HG03575 (cell line): ENCODE measurements around the gene UTS2R.

Experiments
- ATAC-seq: cut with Tn5 transposase; IDR thresholded peaks from one replicate; pipeline ENCODE4 v1.9.1; 2021; ENCODE audit not compliant: unreplicated experiment, insufficient number of reproducible peaks, low FRiP score; ENCODE audit errors: extremely low read depth

The UTS2R gene

GRCh38 chr17:82384051-82384729 lies 12.6 kb downstream of the UTS2R start:
- ATAC-seq, result no peak

GRCh38 chr17:82384730-82385481 lies 13.3 kb downstream of the UTS2R start:
- ATAC-seq, result no peak

GRCh38 chr17:82385559-82386254 lies 14.1 kb downstream of the UTS2R start:
- no peak for ATAC-seq

GRCh38 chr17:82386255-82386831 lies 14.8 kb downstream of the UTS2R start:
- no peak for ATAC-seq

GRCh38 chr17:82386881-82387704 lies 15.5 kb downstream of the UTS2R start:
- ATAC-seq, result no peak

- ATAC-seq, result no peak
These were observed 16.1 kb downstream of the UTS2R start for GRCh38 chr17:82387705-82388106.

GRCh38 chr17:82388223-82388921 lies 16.8 kb downstream of the UTS2R start:
- no peak for ATAC-seq

GRCh38 chr17:82388922-82389283 lies 17.3 kb downstream of the UTS2R start:
- no peak for ATAC-seq

GRCh38 chr17:82389379-82389778 lies 17.8 kb downstream of the UTS2R start:
- ATAC-seq, result no peak

- ATAC-seq, result no peak
These were observed 18.7 kb downstream of the UTS2R start for GRCh38 chr17:82390015-82390859.

- no peak for ATAC-seq
These were observed 19.4 kb downstream of the UTS2R start for GRCh38 chr17:82390860-82391435.

GRCh38 chr17:82391496-82392066 lies 20.0 kb downstream of the UTS2R start:
- ATAC-seq, result no peak

GRCh38 chr17:82392209-82392920 lies 20.8 kb downstream of the UTS2R start:
- no peak for ATAC-seq

GRCh38 chr17:82392941-82393340 lies 21.4 kb downstream of the UTS2R start:
- ATAC-seq, result no peak

- no peak for ATAC-seq
These were observed 22.7 kb downstream of the UTS2R start for GRCh38 chr17:82394278-82394677.
